ENCODE results near the gene STAG1.

The STAG1 gene

DNA sequence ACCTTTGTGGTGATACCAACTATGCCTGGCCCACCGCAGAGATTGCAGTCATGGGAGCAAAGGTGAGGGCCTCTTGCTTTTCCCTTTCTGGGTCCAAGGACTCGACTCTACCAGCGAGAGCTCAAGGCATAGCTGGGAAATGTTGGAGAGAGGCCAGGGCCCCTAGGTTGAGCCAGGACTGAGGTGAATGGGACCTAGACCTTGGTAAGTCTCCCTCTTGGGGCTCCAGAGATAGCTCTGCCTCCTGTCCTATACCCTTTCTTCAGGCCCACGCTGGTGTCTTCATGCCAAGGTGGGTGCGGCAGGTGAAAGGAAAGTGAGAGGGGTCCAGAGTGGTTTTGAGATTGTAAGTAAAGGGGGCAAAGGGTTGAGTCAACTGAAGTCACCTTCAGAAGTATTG is 424.5 kb downstream of the STAG1 start:
- no peak for DNase-seq (ENCODE audit: low spot score)

DNA sequence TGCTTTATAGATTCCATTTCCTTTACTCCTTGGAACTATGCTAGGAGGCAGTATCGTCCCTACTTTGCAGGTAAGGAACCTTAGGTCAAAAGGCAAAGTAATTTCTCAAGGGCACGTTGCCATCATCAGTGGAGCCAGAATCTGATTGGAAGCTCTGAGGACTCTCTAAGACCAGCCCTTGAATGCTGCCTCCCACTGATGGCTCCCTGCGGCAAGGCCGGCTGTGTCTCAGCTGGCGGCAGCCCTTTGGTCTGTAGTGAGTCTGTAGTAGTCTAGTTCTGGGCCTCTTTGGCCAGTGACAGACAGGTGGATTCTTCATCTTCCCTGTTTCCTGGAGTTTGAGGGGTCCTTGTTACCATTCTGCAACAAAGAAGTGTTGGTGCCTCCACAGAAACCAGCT is 425.9 kb downstream of the STAG1 start:
- DNase-seq (ENCODE audit: low spot score) = no peak

DNA sequence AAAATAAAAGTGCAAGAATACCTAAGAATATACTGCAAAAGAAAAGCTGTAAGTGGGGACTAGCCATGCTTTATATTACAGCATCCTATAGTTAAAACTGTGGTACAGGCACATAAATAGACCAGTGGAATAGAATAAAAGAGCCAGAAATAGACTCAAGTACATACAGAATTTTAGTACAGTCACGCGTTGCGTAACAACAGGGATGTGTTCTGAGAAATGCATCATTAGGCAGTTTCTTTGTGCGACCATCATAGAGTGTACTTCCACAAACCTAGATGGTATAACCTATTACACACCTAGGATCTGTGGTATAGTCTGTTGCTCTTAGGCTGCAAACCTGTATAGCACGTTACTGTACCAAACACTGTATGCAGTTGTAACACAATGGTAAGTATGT is 440.2 kb downstream of the STAG1 start:
- DNase-seq (ENCODE audit: low spot score) = no peak

DNA sequence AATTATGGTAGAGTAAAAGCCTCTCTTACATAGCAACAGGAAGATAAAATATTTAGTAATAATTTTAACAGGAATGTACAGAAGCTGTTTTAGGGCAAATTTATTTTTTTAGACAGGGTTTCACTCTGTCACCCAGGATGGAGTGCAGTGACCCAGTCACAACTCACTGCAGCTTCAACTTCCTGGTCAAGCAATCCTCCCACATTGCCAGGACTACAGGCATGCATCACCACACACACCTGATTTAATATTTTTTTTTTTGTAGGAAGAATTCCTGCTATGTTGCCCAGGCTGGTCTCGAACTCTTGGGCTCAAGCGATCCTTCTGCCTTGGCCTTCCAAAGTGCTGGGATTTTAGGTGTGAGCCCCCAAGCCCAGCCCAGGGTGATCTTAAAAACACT is 440.9 kb downstream of the STAG1 start:
- DNase-seq (ENCODE audit: low spot score) = no peak

DNA sequence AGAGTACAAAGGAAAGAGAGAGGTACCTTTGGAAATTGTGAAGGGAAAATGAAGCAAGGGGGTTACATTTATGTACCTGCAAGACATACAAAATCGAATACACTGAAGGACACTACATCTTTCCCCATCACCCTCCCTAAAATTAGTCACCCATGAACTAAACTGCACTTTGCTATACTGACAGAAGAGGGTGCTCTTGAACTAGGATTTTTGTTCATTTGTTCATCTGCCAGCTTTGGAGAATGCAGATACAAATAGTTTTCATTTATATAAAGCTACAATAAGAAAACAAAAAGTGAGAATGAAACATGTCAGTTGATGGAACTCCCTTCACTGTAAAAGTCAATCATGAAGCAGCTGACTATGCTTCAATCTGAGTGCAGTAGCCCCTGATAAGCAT is 446.3 kb downstream of the STAG1 start:
- DNase-seq (ENCODE audit: low spot score) = no peak

DNA sequence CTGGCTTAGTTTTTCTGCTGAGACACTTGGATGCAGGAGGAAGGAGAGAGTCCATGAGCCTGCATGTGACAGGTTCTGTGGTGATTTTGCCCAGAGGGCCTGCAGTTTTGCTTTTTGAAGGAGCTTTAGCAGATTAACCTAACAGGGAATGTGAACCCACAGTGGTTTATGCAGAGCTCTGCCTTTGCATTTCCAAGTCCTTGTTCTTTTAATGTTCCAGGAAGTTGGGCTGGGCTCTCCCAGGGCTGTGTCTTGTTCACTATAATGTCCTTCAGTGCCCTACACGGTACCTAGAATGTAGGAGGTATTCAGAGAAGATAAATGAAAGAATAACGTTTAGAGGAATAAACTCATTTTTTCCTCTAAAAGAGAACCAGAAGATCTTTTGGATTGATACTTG is 451.7 kb downstream of the STAG1 start:
- no peak for DNase-seq (ENCODE audit: low spot score)

DNA sequence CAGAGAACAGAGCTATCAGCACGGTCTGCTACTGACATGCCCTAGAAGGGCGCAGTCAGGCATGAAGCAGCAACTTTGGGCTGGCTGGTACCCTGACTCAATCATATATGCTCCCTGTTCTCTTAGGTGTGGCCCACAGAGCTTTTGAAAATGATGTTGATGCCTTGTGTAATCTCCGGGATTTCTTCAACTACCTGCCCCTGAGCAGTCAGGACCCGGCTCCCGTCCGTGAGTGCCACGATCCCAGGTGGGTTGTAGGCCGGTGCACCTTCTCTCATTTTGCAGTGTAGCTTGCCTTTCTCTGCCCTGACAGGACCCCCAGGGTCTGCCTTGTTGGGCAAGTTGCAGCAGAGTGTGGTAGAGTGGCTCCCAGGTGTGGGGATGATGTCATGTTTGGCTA is 454.4 kb downstream of the STAG1 start:
- no peak for DNase-seq (ENCODE audit: low spot score)

DNA sequence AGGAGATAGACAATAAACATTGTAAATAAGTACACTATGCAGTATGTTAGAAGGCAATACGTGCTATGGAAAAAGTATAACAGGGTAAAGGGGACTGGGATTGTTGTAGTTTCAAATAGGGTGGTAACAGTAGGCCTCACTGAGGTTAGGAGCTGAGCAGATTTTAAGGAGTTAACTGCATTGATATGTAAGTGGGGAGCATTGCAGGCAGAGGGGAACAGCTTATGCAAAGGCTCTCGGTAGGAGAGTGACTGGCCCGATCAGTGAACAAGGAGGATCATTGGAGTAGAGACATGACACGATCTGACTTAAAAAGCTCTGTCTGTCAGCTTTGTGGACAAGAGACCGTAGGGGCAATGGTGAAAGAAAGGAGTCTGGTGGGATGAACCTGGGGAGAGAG is 455.2 kb downstream of the STAG1 start:
- DNase-seq (ENCODE audit: low spot score) = no peak

DNA sequence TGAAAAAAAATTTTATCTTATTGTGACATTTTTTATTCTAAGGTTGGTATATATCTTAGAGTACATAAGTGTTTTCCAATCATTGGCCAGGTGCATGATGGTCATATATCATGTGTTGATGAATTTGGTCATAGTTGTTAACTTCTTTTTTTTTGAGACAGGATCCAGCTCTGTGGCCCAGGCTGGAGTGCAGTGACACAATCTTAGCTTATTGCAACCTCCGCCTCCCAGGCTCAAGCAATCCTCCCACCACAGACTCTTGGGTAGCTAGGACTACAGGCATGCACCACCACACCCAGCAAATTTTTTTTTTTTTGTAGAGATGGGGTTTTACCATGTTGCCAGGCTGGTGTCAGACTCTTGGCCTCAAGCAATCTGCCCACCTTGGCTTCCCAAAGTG is 458.0 kb downstream of the STAG1 start:
- DNase-seq (ENCODE audit: low spot score) = no peak

DNA sequence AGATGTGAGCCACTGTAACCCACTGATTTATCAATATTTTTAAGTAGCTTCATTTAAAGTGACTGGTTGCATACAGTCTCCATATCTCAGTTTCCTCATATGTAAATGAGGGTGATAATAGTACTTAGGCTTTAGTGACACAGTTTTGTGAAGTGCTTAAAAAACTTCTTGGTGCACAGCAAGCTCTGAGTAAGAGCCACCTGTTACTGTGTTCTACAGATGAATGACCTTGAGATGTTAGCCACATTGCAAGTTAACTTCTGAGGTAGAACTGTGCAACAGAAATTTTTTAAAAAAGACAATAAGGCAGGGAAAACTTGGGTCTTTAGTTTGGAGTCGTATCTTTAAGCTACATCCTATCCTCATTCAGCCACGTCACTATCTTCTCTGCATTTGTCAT is 458.9 kb downstream of the STAG1 start:
- no peak for DNase-seq (ENCODE audit: low spot score)

DNA sequence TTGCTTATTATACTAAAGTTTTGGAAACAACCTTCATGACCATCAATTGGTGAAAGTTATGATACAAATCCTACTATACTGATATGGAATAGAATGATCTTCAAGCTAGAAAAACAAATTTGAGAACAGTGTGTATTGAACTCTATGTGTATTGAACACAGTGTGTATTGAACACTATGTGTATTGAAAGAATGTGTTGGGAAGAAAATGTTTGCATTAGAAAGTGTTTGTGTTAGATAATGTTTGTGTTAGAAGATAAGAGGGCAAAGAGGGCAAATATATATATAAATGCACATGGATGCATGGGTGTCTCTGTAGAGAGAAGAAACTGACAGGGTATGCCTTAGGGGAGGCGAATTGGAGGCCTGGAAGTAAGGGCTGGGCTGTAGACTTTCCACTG is 459.7 kb downstream of the STAG1 start:
- DNase-seq (ENCODE audit: low spot score) = no peak

DNA sequence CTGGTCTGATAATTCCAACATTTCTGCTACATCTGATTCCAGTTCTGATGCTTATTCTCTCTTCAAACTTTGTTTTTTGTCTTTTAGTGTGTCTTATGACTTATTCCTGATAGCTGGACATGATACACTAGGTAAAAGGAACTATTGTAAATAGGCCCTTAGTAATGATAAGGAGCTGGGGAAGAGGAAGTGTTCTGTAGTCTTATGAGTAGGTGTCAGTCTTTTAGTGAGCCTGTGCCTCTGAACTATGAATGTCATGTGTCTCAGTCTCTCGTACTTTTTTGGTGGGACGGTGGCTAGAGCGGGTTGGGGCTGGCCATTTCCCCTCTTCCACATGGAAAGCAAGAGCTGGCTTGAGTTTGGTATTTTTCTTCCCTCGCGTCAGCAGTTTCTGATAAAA is 460.9 kb downstream of the STAG1 start:
- no peak for DNase-seq (ENCODE audit: low spot score)

Measured in CD4-positive, alpha-beta T cell treated with Interleukin-15 for 4 hours (primary cell).